Endodermal cell (in vitro differentiated cells): ENCODE measurements around the gene TUBA3D. TPM values are rescaled to one million over a fixed set of nuclear protein-coding genes. Genes with fewer than 3 reads are reported as not detected.
"Not testable (repeated sequence)": the region's sequence is repeated elsewhere in the genome, so short reads cannot be mapped to it uniquely, and the experiment has no call there.

ENCODE experiments used
- DNase-seq: peaks from one replicate; pipeline ENCODE4 v3.0.0-alpha.2; 2017
- H3K27ac ChIP-seq: 2 replicates; pipeline ENCODE4 v1.5.1; 2013; ENCODE audit warnings: mild to moderate bottlenecking, low read depth, low read length, moderate library complexity
- H3K27me3 ChIP-seq: 2 replicates; pipeline ENCODE4 v1.6.1; 2013; ENCODE audit warnings: mild to moderate bottlenecking, low read length, moderate library complexity; ENCODE audit not compliant: insufficient read depth, control insufficient read depth, poor library complexity, severe bottlenecking
- H3K36me3 ChIP-seq: 2 replicates; pipeline ENCODE4 v1.7.0; 2013; ENCODE audit warnings: mild to moderate bottlenecking, low read length, moderate library complexity; ENCODE audit not compliant: control insufficient read depth, insufficient read depth
- H3K4me1 ChIP-seq: one replicate; pipeline ENCODE4 v1.7.0; 2013; ENCODE audit warnings: low read length; ENCODE audit not compliant: control insufficient read depth, insufficient read depth
- H3K4me3 ChIP-seq: 2 replicates; pipeline ENCODE4 v1.5.1; 2013; ENCODE audit warnings: mild to moderate bottlenecking, low read length, moderate library complexity
- H3K9ac ChIP-seq: 2 replicates; pipeline ENCODE4 v1.6.1; 2013; ENCODE audit warnings: mild to moderate bottlenecking, low read length, moderate library complexity; ENCODE audit not compliant: poor library complexity, severe bottlenecking; ENCODE audit errors: extremely low read depth
- H3K9me3 ChIP-seq: 2 replicates; pipeline ENCODE4 v1.6.1; 2013; ENCODE audit warnings: mild to moderate bottlenecking, low read length, moderate library complexity; ENCODE audit not compliant: control insufficient read depth
- H3K27ac Mint-ChIP-seq: 2 replicates; pipeline ENCODE4 v1.8.0; 2020; ENCODE audit warnings: mixed read lengths
- H3K27me3 Mint-ChIP-seq: 2 replicates; pipeline ENCODE4 v1.8.0; 2021; ENCODE audit warnings: mild to moderate bottlenecking, mixed read lengths; ENCODE audit not compliant: insufficient read depth
- H3K36me3 Mint-ChIP-seq: 2 replicates; pipeline ENCODE4 v1.8.0; 2020; ENCODE audit warnings: low read depth, mixed read lengths
- H3K4me1 Mint-ChIP-seq: 2 replicates; pipeline ENCODE4 v1.8.0; 2020; ENCODE audit warnings: mixed read lengths
- H3K4me3 Mint-ChIP-seq: 2 replicates; pipeline ENCODE4 v1.8.0; 2020; ENCODE audit warnings: mild to moderate bottlenecking, moderate library complexity, mixed read lengths
- H3K9me3 Mint-ChIP-seq: 2 replicates; pipeline ENCODE4 v1.8.0; 2020; ENCODE audit warnings: mild to moderate bottlenecking, mixed read lengths
- WGBS, 2 experiments: methylation state at CpG; one replicate each; pipeline versions ENCODE4 v1.1.5 to v1.1.7; 2013; ENCODE audit warnings: missing lambda C conversion rate in 2 of 2, mixed read lengths in 1 of 2; ENCODE audit not compliant: insufficient coverage in 1 of 2, insufficient read length in 1 of 2; 5-methylcytosine and 5-hydroxymethylcytosine counted together
- total RNA-seq, 2 donors: library from RNA; stranded (reverse); fragmentation: NEBNext Ultra II Directional in 1 of 2; extraction: Animal tissue kit (Norgen Biotek cat#: 25700) in 1 of 2; gene quantifications; 2 replicates in 1 of 2; 3 replicates in 1 of 2; pipeline ENCODE4 v1.2.1, GENCODE V29; 2021

TUBA3D gene
- total RNA-seq, 2 donors from 2014 or later, result not detected

- H3K4me1 Mint-ChIP-seq, H3K27ac Mint-ChIP-seq, H3K4me3 ChIP-seq, H3K27ac ChIP-seq, H3K9me3 Mint-ChIP-seq, H3K36me3 ChIP-seq, H3K27me3 Mint-ChIP-seq, H3K4me1 ChIP-seq, H3K27me3 ChIP-seq, H3K4me3 Mint-ChIP-seq, H3K9ac ChIP-seq, H3K9me3 ChIP-seq: not testable (repeated sequence)
- DNase-seq, result peak; percentile 12
- H3K36me3 Mint-ChIP-seq, result peaks cover 21% of the 10 kb centered on the region
- WGBS, 2 experiments, result 97 to 100% methylated on average over 2 to 9 of the region's 9 CpGs
These were observed 3.0 kb downstream of the TUBA3D start for GRCh38 chr2:131478850-131479461.

DNA sequence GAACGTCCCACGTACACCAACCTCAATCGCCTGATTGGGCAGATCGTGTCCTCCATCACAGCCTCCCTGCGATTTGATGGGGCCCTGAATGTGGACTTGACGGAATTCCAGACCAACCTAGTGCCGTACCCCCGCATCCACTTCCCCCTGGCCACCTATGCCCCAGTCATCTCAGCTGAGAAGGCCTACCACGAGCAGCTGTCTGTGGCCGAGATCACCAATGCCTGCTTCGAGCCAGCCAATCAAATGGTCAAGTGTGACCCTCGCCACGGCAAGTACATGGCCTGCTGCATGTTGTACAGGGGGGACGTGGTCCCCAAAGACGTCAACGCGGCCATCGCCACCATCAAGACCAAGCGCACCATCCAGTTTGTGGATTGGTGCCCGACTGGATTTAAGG lies 4.4 kb downstream of the TUBA3D start:
- H3K36me3 ChIP-seq, H3K27me3 Mint-ChIP-seq: not testable (repeated sequence)

GRCh38 chr2:131482506-131483155 lies 6.7 kb downstream of the TUBA3D start:
- H3K36me3 ChIP-seq, H3K27ac Mint-ChIP-seq, H3K4me3 ChIP-seq, H3K9me3 Mint-ChIP-seq, H3K4me1 Mint-ChIP-seq, H3K4me3 Mint-ChIP-seq, H3K27me3 ChIP-seq, H3K9me3 ChIP-seq, H3K27ac ChIP-seq, DNase-seq, H3K27me3 Mint-ChIP-seq, H3K9ac ChIP-seq, H3K4me1 ChIP-seq: not testable (repeated sequence)
- H3K36me3 Mint-ChIP-seq, result peaks cover 14% of the 10 kb centered on the region
- WGBS, 2 experiments, result 96% methylated on average over 12 to 19 of the region's 19 CpGs

More for the DNA sequence above, 4.4 kb downstream of the TUBA3D start:
- DNase-seq, H3K4me1 Mint-ChIP-seq, H3K27ac Mint-ChIP-seq, H3K9me3 ChIP-seq, H3K27ac ChIP-seq, H3K4me3 ChIP-seq, H3K4me3 Mint-ChIP-seq, H3K4me1 ChIP-seq, H3K9me3 Mint-ChIP-seq, H3K27me3 ChIP-seq, H3K9ac ChIP-seq: not testable (repeated sequence)
- H3K36me3 Mint-ChIP-seq, result peaks cover 21% of the 10 kb centered on the region
- 98% methylated on average over 12 of the region's 20 CpGs; no CpG with 5 or more reads in 1 of the 2 experiments for WGBS, 2 experiments

DNA sequence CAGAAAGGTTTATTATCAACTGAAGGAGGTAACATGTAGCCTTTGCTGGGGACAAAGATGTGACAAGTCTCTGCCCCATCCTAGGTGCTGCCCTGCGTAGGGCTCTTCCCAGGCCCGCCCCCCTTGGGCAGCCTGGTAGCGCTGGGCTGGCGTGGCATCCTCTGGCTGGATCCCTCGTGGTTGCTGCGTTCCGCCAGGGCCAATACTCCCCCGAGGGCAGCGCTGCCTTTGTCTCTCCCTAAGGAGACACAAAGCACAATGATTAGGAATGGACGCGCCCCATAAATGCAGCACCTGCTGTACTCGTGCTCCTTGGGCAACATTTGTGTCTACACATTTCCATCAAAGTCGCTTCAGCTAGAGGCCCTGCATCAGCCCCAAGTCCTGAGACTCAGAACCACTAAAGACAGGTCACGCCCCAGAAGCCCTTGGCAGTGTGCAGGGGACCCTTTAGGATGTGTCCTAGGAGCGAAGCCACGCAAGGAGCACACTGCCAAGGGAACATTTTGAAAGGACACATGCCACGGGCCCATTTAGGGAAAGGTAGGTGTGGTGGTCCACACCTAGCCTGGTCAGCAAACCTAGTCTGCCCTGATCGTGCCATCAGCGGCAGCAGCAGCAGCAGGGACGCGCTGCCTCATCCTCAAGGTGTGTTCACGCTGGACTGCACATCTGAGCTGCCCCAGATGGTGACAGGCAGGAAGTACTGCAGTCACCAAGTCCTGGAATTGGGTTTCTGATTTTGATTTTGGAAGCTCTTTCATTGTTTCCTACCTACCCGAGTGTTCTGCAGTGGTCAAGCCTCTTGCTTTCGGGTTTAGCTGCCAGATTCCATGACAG lies 8.3 kb downstream of the TUBA3D start:
- not testable (repeated sequence) for H3K9me3 ChIP-seq, H3K27me3 Mint-ChIP-seq, H3K36me3 ChIP-seq, H3K27ac ChIP-seq, H3K9ac ChIP-seq, H3K4me3 Mint-ChIP-seq, H3K4me1 Mint-ChIP-seq, DNase-seq, H3K27me3 ChIP-seq, H3K4me3 ChIP-seq, H3K9me3 Mint-ChIP-seq, H3K4me1 ChIP-seq, H3K27ac Mint-ChIP-seq
- WGBS, 2 experiments, result 93 to 99% methylated on average over 8 to 24 of the region's 24 CpGs
- peaks cover 21% of the 10 kb centered on the region for H3K36me3 Mint-ChIP-seq

DNA sequence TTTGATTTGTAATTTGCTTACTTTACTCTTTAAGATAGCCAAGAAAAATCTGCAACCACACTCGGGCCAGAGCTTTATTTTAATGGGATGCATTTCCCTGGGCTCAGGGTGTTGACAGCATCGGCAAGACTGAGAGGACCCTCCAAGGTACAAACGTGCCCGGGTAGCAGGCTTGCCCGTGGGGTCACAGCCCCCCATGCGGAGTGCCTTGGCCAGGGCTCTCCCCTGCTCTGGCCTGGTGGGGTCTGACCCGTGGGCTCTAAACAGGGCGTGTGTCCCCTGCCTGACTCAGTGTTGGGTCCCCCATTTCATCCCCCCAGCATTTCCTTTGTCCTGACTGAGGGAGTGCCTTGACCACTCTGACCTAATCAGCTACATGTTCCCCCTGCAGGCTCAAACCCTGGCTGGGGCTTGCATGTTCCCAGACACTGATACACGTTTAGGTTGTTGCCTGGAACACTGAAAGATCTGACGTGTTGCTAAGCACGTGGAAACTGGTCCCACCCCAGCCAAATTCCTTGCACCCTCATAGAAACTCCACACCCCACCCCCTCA lies 9.1 kb downstream of the TUBA3D start:
- not testable (repeated sequence) for H3K36me3 ChIP-seq, H3K27me3 Mint-ChIP-seq, H3K9ac ChIP-seq, H3K4me3 ChIP-seq, H3K27ac ChIP-seq, H3K27me3 ChIP-seq, H3K4me1 Mint-ChIP-seq, H3K4me1 ChIP-seq, H3K9me3 Mint-ChIP-seq, H3K27ac Mint-ChIP-seq, H3K9me3 ChIP-seq, H3K4me3 Mint-ChIP-seq, DNase-seq
- peaks cover 21% of the 10 kb centered on the region for H3K36me3 Mint-ChIP-seq
- 92 to 97% methylated on average over 6 to 11 of the region's 11 CpGs for WGBS, 2 experiments

DNA sequence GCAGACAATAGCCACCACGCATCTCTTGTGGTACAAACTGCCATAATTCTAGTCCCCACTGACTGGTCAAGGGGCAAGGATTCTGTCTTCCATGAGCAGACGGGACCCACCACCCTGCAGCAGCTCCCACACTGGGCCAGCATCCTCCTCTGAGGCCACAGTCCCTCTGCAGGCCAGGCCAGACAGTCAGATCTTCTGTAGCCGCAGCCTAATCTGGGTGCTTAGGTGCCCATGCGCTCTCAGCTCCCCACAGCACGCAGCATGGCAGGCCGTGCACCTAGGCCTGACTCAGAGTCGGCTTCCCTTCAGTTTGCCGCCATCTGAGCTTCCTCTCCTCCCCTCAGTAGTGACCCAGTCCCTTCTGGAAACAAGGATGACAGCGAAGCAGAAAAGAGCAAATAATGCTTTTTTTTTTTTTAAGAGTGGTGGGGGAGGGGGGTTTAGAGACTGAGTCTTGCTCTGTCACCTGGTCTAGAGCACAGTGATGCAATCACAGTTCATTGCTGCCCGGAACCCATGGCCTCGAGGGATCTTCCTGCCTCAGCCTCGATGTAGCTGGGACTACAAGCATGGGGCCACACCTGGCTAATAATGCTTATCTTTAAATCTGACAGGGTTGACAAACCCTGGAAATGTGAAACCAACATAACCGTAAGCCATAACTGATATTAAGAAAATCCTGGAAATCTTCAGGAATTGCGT lies 10.4 kb downstream of the TUBA3D start:
- not testable (repeated sequence) for DNase-seq, H3K4me3 ChIP-seq, H3K4me1 ChIP-seq, H3K9me3 Mint-ChIP-seq, H3K36me3 ChIP-seq, H3K27me3 Mint-ChIP-seq, H3K4me1 Mint-ChIP-seq, H3K9me3 ChIP-seq, H3K27me3 ChIP-seq, H3K27ac ChIP-seq, H3K4me3 Mint-ChIP-seq, H3K9ac ChIP-seq
- peak overlapping the region; percentile 61 for H3K27ac Mint-ChIP-seq
- H3K36me3 Mint-ChIP-seq, result peaks cover 21% of the 10 kb centered on the region
- WGBS, 2 experiments, result 90 to 92% methylated on average over 6 to 14 of the region's 14 CpGs
